Body of pancreas (tissue), 4 donors: ENCODE results near the gene SLCO2B1. TPM values are rescaled to one million over a fixed set of nuclear protein-coding genes. Genes with fewer than 3 reads are reported as not detected.

Experiments used
- ATAC-seq: fragments of 150-250 bp; one replicate; pipeline ENCODE4 v1.9.1; 2016
- DNase-seq, 4 donors: peaks; one replicate each; pipeline ENCODE4 v3.0.0-alpha.2; 2019
- H3K27ac ChIP-seq, 4 donors: fragments of 200-600 bp; sonication (generic); 1 replicate in 3 of 4; 2 replicates in 1 of 4; pipeline versions ENCODE4 v1.5.1 to v1.6.1; 2016 to 2019; ENCODE audit warnings: mild to moderate bottlenecking in 1 of 4, mixed read lengths in 1 of 4, moderate library complexity in 1 of 4
- H3K27me3 ChIP-seq, 2 donors: fragments of 200-600 bp; sonication (generic); one replicate each; pipeline ENCODE4 v1.6.0; 2016; ENCODE audit warnings: mild to moderate bottlenecking in 1 of 2
- H3K36me3 ChIP-seq, 2 donors: fragments of 200-600 bp; sonication (generic); replicated peaks in 1 of 2; 2 replicates each; pipeline ENCODE4 v1.5.1; 2016; ENCODE audit warnings: low read depth in 2 of 2; ENCODE audit not compliant: insufficient read depth in 1 of 2
- H3K4me1 ChIP-seq: fragments of 200-600 bp; sonication (generic); one replicate; pipeline ENCODE4 v1.6.0; 2016
- H3K4me3 ChIP-seq, 2 donors: fragments of 200-600 bp; sonication (generic); 1 replicate in 1 of 2; 2 replicates in 1 of 2; pipeline ENCODE4 v1.5.1; 2016 to 2019
- H3K9me3 ChIP-seq, 3 donors: fragments of 200-600 bp; sonication (generic); 1 replicate in 2 of 3; 2 replicates in 1 of 3; pipeline ENCODE4 v1.5.1; 2016
- CTCF ChIP-seq, 7 experiments: fragments of 450-650 bp in 4 of 7; fragments of 200-600 bp in 3 of 7; sonication (generic) in 3 of 7; IDR thresholded peaks; one replicate each; pipeline ENCODE4 v1.5.1; 2016 to 2019; ENCODE audit warnings: antibody characterized with exemption in 7 of 7
- POLR2A ChIP-seq, 3 donors: fragments of 450-650 bp; IDR thresholded peaks; one replicate each; pipeline ENCODE4 v1.6.1; 2016; ENCODE audit warnings: antibody characterized with exemption in 3 of 3, mild to moderate bottlenecking in 2 of 3
- WGBS, 2 donors: methylation state at CpG; one replicate each; pipeline ENCODE4 v1.1.5; 2017; 5-methylcytosine and 5-hydroxymethylcytosine counted together
- intact Hi-C: fragments of 100-400 bp; cut with DNase I; formaldehyde crosslinking; loops from one replicate; pipeline ENCODE4 v1.15.1; 2023
- total RNA-seq, 2 donors: library from RNA; depleted of rRNA; stranded (reverse); fragments of >200 nt; gene quantifications; one replicate each; pipeline ENCODE4 v1.1.0, GENCODE V29; 2016

Gene SLCO2B1
- total RNA-seq, 2 donors from 2014 or later = 33.7 to 101 TPM

- intact Hi-C loops = loop anchor here (5.0 to 10.0 kb wide), 2 partner anchors 107 to 224 kb away; no protein-coding TSS in a partner anchor
- H3K4me1 ChIP-seq = peaks cover 19% of the 10 kb centered on the region
- no peak overlapping the region for H3K27ac ChIP-seq
- WGBS, 2 donors = 26 to 32% methylated on average over 11 of the region's 11 CpGs
- H3K27me3 ChIP-seq = no peaks in the 10 kb centered on the region
- H3K4me3 ChIP-seq = no peak overlapping the region
- ATAC-seq (no peak), DNase-seq (no peak)
- H3K36me3 ChIP-seq = no peaks in the 10 kb centered on the region
- H3K9me3 ChIP-seq = no peaks in the 10 kb centered on the region
- TF ChIP-seq CTCF (IDR thresholded peaks at IDR 0.05) (no peak), POLR2A (IDR thresholded peaks at IDR 0.05) (no peak)
These were observed 98.0 kb downstream of the SLCO2B1 start for GRCh38 chr11:75248924-75249256.

- H3K27ac ChIP-seq = no peak overlapping the region
- no peak for ATAC-seq
- no peaks in the 10 kb centered on the region for H3K36me3 ChIP-seq
- TF ChIP-seq CTCF (IDR thresholded peaks at IDR 0.05) (no peak), POLR2A (IDR thresholded peaks at IDR 0.05) (no peak)
- H3K4me3 ChIP-seq = no peak overlapping the region
- peaks cover 19% of the 10 kb centered on the region for H3K4me1 ChIP-seq
- no peaks in the 10 kb centered on the region for H3K9me3 ChIP-seq
- no peaks in the 10 kb centered on the region for H3K27me3 ChIP-seq
- 47 to 49% methylated on average over 3 of the region's 3 CpGs for WGBS, 2 donors
- DNase-seq = no peak
- intact Hi-C loops = loop anchor here (5.0 to 10.0 kb wide), 2 partner anchors 107 to 225 kb away; no protein-coding TSS in a partner anchor
These were observed 98.8 kb downstream of the SLCO2B1 start for GRCh38 chr11:75249704-75250103.

GRCh38 chr11:75254326-75254725 is 103.4 kb downstream of the SLCO2B1 start:
- ATAC-seq (no peak), DNase-seq (no peak)
- no peak overlapping the region for H3K27ac ChIP-seq
- H3K4me3 ChIP-seq = no peak overlapping the region
- intact Hi-C loops = no loop called here
- no peaks in the 10 kb centered on the region for H3K36me3 ChIP-seq
- H3K9me3 ChIP-seq = no peaks in the 10 kb centered on the region
- no peaks in the 10 kb centered on the region for H3K4me1 ChIP-seq
- no peak for TF ChIP-seq CTCF (IDR thresholded peaks at IDR 0.05)
- no peak for TF ChIP-seq POLR2A (IDR thresholded peaks at IDR 0.05)
- H3K27me3 ChIP-seq = no peaks in the 10 kb centered on the region

Other genes starting within 250 kb of the SLCO2B1 start
- gene XRRA1, start 202.0 kb upstream of the SLCO2B1 start, total RNA-seq = 10 to 100 TPM; 15.6 to 35.3 TPM
- gene SPCS2, start 201.8 kb upstream of the SLCO2B1 start, total RNA-seq = 10 to 100 TPM; 15.5 to 30.4 TPM
- 1 to 10 TPM; 1.6 to 8.6 TPM for gene NEU3, start 162.2 kb upstream of the SLCO2B1 start, total RNA-seq
- gene OR2AT4, start 54.2 kb upstream of the SLCO2B1 start, total RNA-seq = under 1 TPM in 1 of 2 donors, not detected in 1; under 0.01 TPM
- gene TPBGL, start 89.7 kb downstream of the SLCO2B1 start, total RNA-seq = under 1 TPM in 1 of 2 donors, not detected in 1; 0.26 TPM
- gene ARRB1, start 200.6 kb downstream of the SLCO2B1 start, total RNA-seq = 10 to 100 TPM; 41.0 to 54.1 TPM
- gene RPS3, start 248.4 kb downstream of the SLCO2B1 start, total RNA-seq = 1,000 to 10,000 TPM in 1 of 2 donors, 100 to 1,000 TPM in 1; 921 to 1,114 TPM